Fibroblast of lung (primary cell): ENCODE data around the gene WDR64. TPM values are rescaled to one million over a fixed set of nuclear protein-coding genes. Genes with fewer than 3 reads are reported as not detected.

Experiments used
- polyA plus RNA-seq, 2 donors: library from polyadenylated mRNA; depleted of rRNA in 1 of 2; stranded (reverse) in 1 of 2; unstranded in 1 of 2; fragments of >200 nt; gene quantifications; 2 replicates each; pipeline ENCODE4 v1.2.1, GENCODE V29; 2011 to 2012; ENCODE audit warnings: missing spikeins in 1 of 2
- total RNA-seq: library from RNA; depleted of rRNA; stranded (reverse); fragments of >200 nt; gene quantifications from 2 replicates; pipeline ENCODE4 v1.2.1, GENCODE V29; 2014

WDR64 gene
- total and polyA plus RNA-seq, 2 donors (not counting 1 experiment from before 2014, with no cell fraction given), result not detected

Other genes starting within 250 kb of the WDR64 start
- 102 and 118 TPM in 2 replicates for gene FH, start 132.5 kb upstream of the WDR64 start, total RNA-seq
- 118 and 173 TPM in 2 replicates for gene FH, start 132.5 kb upstream of the WDR64 start, polyA plus RNA-seq
- gene KMO, start 119.9 kb upstream of the WDR64 start, total RNA-seq, result not detected in 2 replicates
- 0.07 TPM in 1 of 2 replicates, not detected in the other for gene KMO, start 119.9 kb upstream of the WDR64 start, polyA plus RNA-seq
- 7.2 and 11.4 TPM in 2 replicates for gene CHML, start 11.9 kb upstream of the WDR64 start, total RNA-seq
- 10.8 and 16.1 TPM in 2 replicates for gene CHML, start 11.9 kb upstream of the WDR64 start, polyA plus RNA-seq
- gene OPN3, start 11.9 kb upstream of the WDR64 start, total RNA-seq, result 20.3 and 32.5 TPM in 2 replicates
- gene OPN3, start 11.9 kb upstream of the WDR64 start, polyA plus RNA-seq, result 27.5 and 58.9 TPM in 2 replicates
- 1.3 and 3.0 TPM in 2 replicates for gene EXO1, start 195.9 kb downstream of the WDR64 start, total RNA-seq
- 7.2 and 14.6 TPM in 2 replicates for gene EXO1, start 195.9 kb downstream of the WDR64 start, polyA plus RNA-seq